GM12892 (cell line): ENCODE results near the gene ARFGAP3.

Experiments
- POLR2A ChIP-seq: IDR thresholded peaks from 2 replicates; pipeline ENCODE4 v1.6.1; 2011; ENCODE audit warnings: low read depth, low read length, control low read depth
- POLR2AphosphoS5 ChIP-seq: IDR thresholded peaks from 2 replicates; pipeline ENCODE4 v1.6.1; 2011; ENCODE audit warnings: low read depth, low read length, control low read depth
- TAF1 ChIP-seq: IDR thresholded peaks from 2 replicates; pipeline ENCODE4 v1.6.1; 2011; ENCODE audit warnings: low read depth, mild to moderate bottlenecking, control low read depth, low read length, borderline replicate concordance

- TF ChIP-seq POLR2A, result no peak
- TF ChIP-seq POLR2AphosphoS5, result no peak
- no peak for TF ChIP-seq TAF1
These were observed 1.9 kb downstream of the ARFGAP3 start for GRCh38 chr22:42855211-42855610.
